Peyer's patch (tissue), 4 donors: ENCODE data around the gene ARHGAP5. TPM values are rescaled to one million over a fixed set of nuclear protein-coding genes. Genes with fewer than 3 reads are reported as not detected.
A peak's percentile ranks its signal among the peaks of the same experiment; 100 is the strongest.

Experiments used
- DNase-seq, 3 donors: peaks; one replicate each; pipeline ENCODE4 v3.0.0-alpha.2; 2017 to 2019
- H3K27ac ChIP-seq, 4 donors: fragments of 200-600 bp; sonication (generic); one replicate each; pipeline ENCODE4 v1.5.1; 2016 to 2019
- H3K27me3 ChIP-seq, 2 donors: fragments of 200-600 bp; sonication (generic); one replicate each; pipeline ENCODE4 v1.5.1; 2019
- H3K36me3 ChIP-seq, 3 donors: fragments of 200-600 bp; sonication (generic); one replicate each; pipeline ENCODE4 v1.5.1; 2016 to 2019
- H3K4me1 ChIP-seq, 4 donors: fragments of 200-600 bp; sonication (generic); one replicate each; pipeline ENCODE4 v1.5.1; 2016 to 2019
- H3K4me3 ChIP-seq, 4 donors: fragments of 200-600 bp; sonication (generic); 1 replicate in 3 of 4; 2 replicates in 1 of 4; pipeline ENCODE4 v1.5.1; 2016 to 2019; ENCODE audit warnings: mild to moderate bottlenecking in 1 of 4
- H3K9me3 ChIP-seq, 4 donors: fragments of 200-600 bp; sonication (generic); one replicate each; pipeline ENCODE4 v1.5.1; 2016 to 2019; ENCODE audit warnings: mild to moderate bottlenecking in 1 of 4
- CTCF ChIP-seq, 6 experiments: fragments of 450-650 bp in 4 of 6; fragments of 200-600 bp in 2 of 6; sonication (generic) in 1 of 6; IDR thresholded peaks; one replicate each; pipeline ENCODE4 v1.5.1; 2017 to 2019; ENCODE audit warnings: antibody characterized with exemption in 6 of 6, mild to moderate bottlenecking in 3 of 6, moderate library complexity in 1 of 6
- POLR2A ChIP-seq, 2 donors: fragments of 450-650 bp; IDR thresholded peaks; one replicate each; pipeline ENCODE4 v1.5.1; 2017; ENCODE audit warnings: antibody characterized with exemption in 2 of 2, mild to moderate bottlenecking in 2 of 2, moderate library complexity in 2 of 2
- total RNA-seq, 4 donors: library from RNA; depleted of rRNA; stranded (reverse); fragments of >200 nt; gene quantifications; one replicate each; pipeline ENCODE4 v1.1.0, GENCODE V29; 2016

ARHGAP5 gene
- total RNA-seq, 4 donors from 2014 or later, result 113 to 123 (median 115) TPM

- peak; percentile 51 to 74 for TF ChIP-seq POLR2A (IDR thresholded peaks at IDR 0.05)
- TF ChIP-seq CTCF (IDR thresholded peaks at IDR 0.05), result no peak
- H3K36me3 ChIP-seq, result no peaks in the 10 kb centered on the region
- peak; percentile 77 to 98 (median 95) for DNase-seq
- H3K4me1 ChIP-seq, result peaks cover 0 to 22% (median 6%) of the 10 kb centered on the region in 4 donors
- no peaks in the 10 kb centered on the region for H3K9me3 ChIP-seq
- H3K27ac ChIP-seq, result peak overlapping the region; percentile 91 to 100 (median 97)
- no peaks in the 10 kb centered on the region for H3K27me3 ChIP-seq
- peak overlapping the region; percentile 79 to 96 (median 84) for H3K4me3 ChIP-seq
Measured at GRCh38 chr14:32076278-32077080, 625 bp upstream of the ARHGAP5 start.

- peak in 1 of 2 donors; percentile 50 for TF ChIP-seq POLR2A (IDR thresholded peaks at IDR 0.05)
- TF ChIP-seq CTCF (IDR thresholded peaks at IDR 0.05), result peak in 1 of 6 experiments; percentile 3
Measured at GRCh38 chr14:32078023-32078857, 1.1 kb downstream of the ARHGAP5 start.

GRCh38 chr14:32078858-32079216 lies 1.7 kb downstream of the ARHGAP5 start:
- no peaks in the 10 kb centered on the region for H3K9me3 ChIP-seq
- TF ChIP-seq CTCF (IDR thresholded peaks at IDR 0.05), result no peak
- no peak for TF ChIP-seq POLR2A (IDR thresholded peaks at IDR 0.05)
- no peak for DNase-seq
- peaks cover 0 to 46% (median 12%) of the 10 kb centered on the region in 4 donors for H3K4me1 ChIP-seq
- H3K4me3 ChIP-seq, result peak overlapping the region; percentile 79 to 96 (median 84)
- H3K27ac ChIP-seq, result peak overlapping the region in 3 of 4 donors; percentile 97 to 100 (median 97)
- H3K36me3 ChIP-seq, result no peaks in the 10 kb centered on the region
- H3K27me3 ChIP-seq, result no peaks in the 10 kb centered on the region

More at GRCh38 chr14:32078023-32078857, 1.1 kb downstream of the ARHGAP5 start:
- Histone ChIP-seq H3K27me3 (no peaks in the 10 kb centered on the region), H3K4me1 (peaks cover 0 to 40% (median 10%) of the 10 kb centered on the region in 4 donors), H3K4me3 (peak overlapping the region; percentile 79 to 96 (median 84)), H3K36me3 (no peaks in the 10 kb centered on the region), H3K27ac (peak overlapping the region; percentile 91 to 100 (median 97)), H3K9me3 (no peaks in the 10 kb centered on the region)
- peak; percentile 31 to 74 (median 71) for DNase-seq

GRCh38 chr14:32079264-32079663 lies 2.2 kb downstream of the ARHGAP5 start:
- no peaks in the 10 kb centered on the region for H3K36me3 ChIP-seq
- DNase-seq, result no peak
- peaks cover 0 to 46% (median 12%) of the 10 kb centered on the region in 4 donors for H3K4me1 ChIP-seq
- TF ChIP-seq CTCF (IDR thresholded peaks at IDR 0.05) (no peak), POLR2A (IDR thresholded peaks at IDR 0.05) (no peak)
- peak overlapping the region in 2 of 4 donors; percentile 29 to 100 for H3K27ac ChIP-seq
- no peaks in the 10 kb centered on the region for H3K9me3 ChIP-seq
- H3K4me3 ChIP-seq, result peak overlapping the region in 2 of 4 donors; percentile 80 to 96
- no peaks in the 10 kb centered on the region for H3K27me3 ChIP-seq

- H3K9me3 ChIP-seq, result no peaks in the 10 kb centered on the region
- H3K27me3 ChIP-seq, result no peaks in the 10 kb centered on the region
- peaks cover 0 to 50% (median 8%) of the 10 kb centered on the region in 4 donors for H3K4me1 ChIP-seq
- no peak for DNase-seq
- H3K36me3 ChIP-seq, result no peaks in the 10 kb centered on the region
- TF ChIP-seq CTCF (IDR thresholded peaks at IDR 0.05) (no peak), POLR2A (IDR thresholded peaks at IDR 0.05) (no peak)
- H3K27ac ChIP-seq, result no peak overlapping the region
- H3K4me3 ChIP-seq, result no peak overlapping the region
Measured at GRCh38 chr14:32080001-32080510, 3.0 kb downstream of the ARHGAP5 start.
